PC-9 (cell line): Measurements from ENCODE around the gene IL20RA. TPM values are rescaled to one million over a fixed set of nuclear protein-coding genes. Genes with fewer than 3 reads are reported as not detected.
A peak's percentile ranks its signal among the peaks of the same experiment; 100 is the strongest.

Experiments
- BruUV-seq: library from RNA; stranded (reverse); fragments of 400-500 nt; replicated peaks from 2 replicates; lab custom pipeline; 2021; lab: Mats Ljungman, UMichigan
- CTCF ChIA-PET: fragments of 300-600 bp; sonication (Branson Sonifier 250); formaldehyde crosslinking; loops from one replicate; lab custom pipeline; 2022; ENCODE audit warnings: antibody characterized with exemption; lab: Charles Lee
- POLR2A ChIA-PET: fragments of 300-600 bp; sonication (Branson Sonifier 250); formaldehyde crosslinking; loops from one replicate; lab custom pipeline; 2022; ENCODE audit warnings: antibody characterized with exemption; ENCODE audit not compliant: unreplicated experiment; lab: Charles Lee
- DNase-seq, 2 experiments: peaks; one replicate each; pipeline versions ENCODE4 v3.0.0 to v3.0.0-alpha.2; 2015 to 2022; ENCODE audit warnings: mixed read lengths in 1 of 2
- H2AFZ ChIP-seq: fragments of 200-600 bp; sonication (generic); 2 replicates; pipeline ENCODE4 v1.8.1; 2017; ENCODE audit warnings: antibody characterized with exemption
- H3F3A ChIP-seq: fragments of 200-600 bp; sonication (generic); 2 replicates; pipeline ENCODE4 v1.8.1; 2017; ENCODE audit warnings: antibody characterized with exemption, mild to moderate bottlenecking, low read depth; ENCODE audit not compliant: insufficient read depth
- H3K27ac ChIP-seq: fragments of 200-600 bp; sonication (generic); 2 replicates; pipeline ENCODE4 v1.6.1; 2016; ENCODE audit warnings: mixed run types
- H3K27me3 ChIP-seq: fragments of 200-600 bp; sonication (generic); 2 replicates; pipeline ENCODE4 v1.6.1; 2016; ENCODE audit warnings: low read depth, mixed run types; ENCODE audit not compliant: insufficient read depth
- H3K36me3 ChIP-seq: fragments of 200-600 bp; sonication (generic); 2 replicates; pipeline ENCODE4 v1.6.1; 2016; ENCODE audit warnings: low read depth, mixed run types
- H3K4me1 ChIP-seq: fragments of 200-600 bp; sonication (generic); replicated peaks from 2 replicates; pipeline ENCODE4 v1.6.1; 2016; ENCODE audit warnings: mixed run types; ENCODE audit not compliant: insufficient read depth
- H3K4me2 ChIP-seq: fragments of 200-600 bp; sonication (generic); 2 replicates; pipeline ENCODE4 v1.6.1; 2017; ENCODE audit warnings: mixed run types
- H3K4me3 ChIP-seq: fragments of 200-600 bp; sonication (generic); 2 replicates; pipeline ENCODE4 v1.6.1; 2016; ENCODE audit warnings: mixed run types
- H3K79me2 ChIP-seq: fragments of 200-600 bp; sonication (generic); 2 replicates; pipeline ENCODE4 v1.6.1; 2017; ENCODE audit warnings: low read depth, mixed run types
- H3K9me2 ChIP-seq: fragments of 200-600 bp; sonication (generic); 2 replicates; pipeline ENCODE4 v1.8.1; 2017; ENCODE audit warnings: mild to moderate bottlenecking; ENCODE audit not compliant: insufficient read depth
- H3K9me3 ChIP-seq: fragments of 200-600 bp; sonication (generic); 2 replicates; pipeline ENCODE4 v1.8.1; 2016; ENCODE audit warnings: low read depth; ENCODE audit not compliant: insufficient read depth
- H4K20me1 ChIP-seq: fragments of 200-600 bp; sonication (generic); 2 replicates; pipeline ENCODE4 v1.8.1; 2017; ENCODE audit not compliant: insufficient read depth
- EZH2 ChIP-seq: fragments of 200-600 bp; sonication (generic); IDR thresholded peaks from 2 replicates; pipeline ENCODE4 v1.8.0; 2017; ENCODE audit warnings: antibody characterized with exemption, low read depth
- intact Hi-C: fragments of 100-400 bp; cut with micrococcal nuclease; formaldehyde crosslinking; loops from one replicate; pipeline ENCODE4 v1.10.0; 2022; ENCODE audit not compliant: unreplicated experiment
- total RNA-seq: library from RNA; stranded (reverse); gene quantifications from 2 replicates; pipeline ENCODE4 v1.2.3, GENCODE V29; 2021
- TF ChIP-seq, protein P1 (sequence below): fragments of 200-600 bp; sonication (generic); conservative IDR thresholded peaks from 2 replicates; pipeline ENCODE4 v1.6.1; 2017; ENCODE audit warnings: mixed run types, antibody characterized with exemption, mild to moderate bottlenecking, moderate library complexity

Gene IL20RA
- total RNA-seq, 1 experiment from 2014 or later: 2.5 TPM

DNA sequence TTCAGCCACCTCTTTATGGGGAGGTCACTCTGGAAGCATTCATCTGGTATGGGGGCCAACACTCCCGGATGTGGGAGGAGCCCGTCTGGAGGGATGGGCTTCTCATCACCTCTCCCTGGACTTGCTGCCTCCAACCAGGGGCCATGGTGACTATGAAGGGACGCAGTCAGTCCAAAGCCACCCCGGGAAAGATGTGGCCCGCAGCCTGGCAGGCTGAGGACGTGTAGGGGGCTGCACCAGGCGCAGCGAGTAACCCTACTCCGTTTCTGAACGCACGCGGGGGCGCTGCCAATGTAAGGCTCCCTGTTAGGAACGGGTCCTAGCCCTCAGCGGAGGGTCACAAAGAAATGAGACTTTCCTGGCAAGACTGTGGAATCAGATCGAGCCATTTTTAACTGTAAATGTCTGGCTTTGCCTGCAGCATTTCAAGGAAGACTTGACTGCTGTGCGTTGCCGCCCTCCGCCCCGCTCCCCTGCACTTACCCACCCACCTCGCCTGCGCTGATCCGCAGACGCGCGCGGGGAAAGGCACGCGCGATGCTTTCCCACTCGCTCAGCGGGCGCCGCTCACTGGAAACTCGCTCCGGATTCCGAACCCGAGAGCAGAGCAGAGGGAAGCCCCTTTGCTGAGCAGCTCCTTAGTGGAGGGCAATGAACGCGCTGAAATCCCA lies 55.1 kb downstream of the IL20RA start:
- intact Hi-C loops: no loop called here
- H3K9me2 ChIP-seq: no peaks in the 10 kb centered on the region
- POLR2A ChIA-PET: no interaction called here
- no peaks in the 10 kb centered on the region for H4K20me1 ChIP-seq
- no peak for TF ChIP-seq EZH2
- TF ChIP-seq, protein P1, sequence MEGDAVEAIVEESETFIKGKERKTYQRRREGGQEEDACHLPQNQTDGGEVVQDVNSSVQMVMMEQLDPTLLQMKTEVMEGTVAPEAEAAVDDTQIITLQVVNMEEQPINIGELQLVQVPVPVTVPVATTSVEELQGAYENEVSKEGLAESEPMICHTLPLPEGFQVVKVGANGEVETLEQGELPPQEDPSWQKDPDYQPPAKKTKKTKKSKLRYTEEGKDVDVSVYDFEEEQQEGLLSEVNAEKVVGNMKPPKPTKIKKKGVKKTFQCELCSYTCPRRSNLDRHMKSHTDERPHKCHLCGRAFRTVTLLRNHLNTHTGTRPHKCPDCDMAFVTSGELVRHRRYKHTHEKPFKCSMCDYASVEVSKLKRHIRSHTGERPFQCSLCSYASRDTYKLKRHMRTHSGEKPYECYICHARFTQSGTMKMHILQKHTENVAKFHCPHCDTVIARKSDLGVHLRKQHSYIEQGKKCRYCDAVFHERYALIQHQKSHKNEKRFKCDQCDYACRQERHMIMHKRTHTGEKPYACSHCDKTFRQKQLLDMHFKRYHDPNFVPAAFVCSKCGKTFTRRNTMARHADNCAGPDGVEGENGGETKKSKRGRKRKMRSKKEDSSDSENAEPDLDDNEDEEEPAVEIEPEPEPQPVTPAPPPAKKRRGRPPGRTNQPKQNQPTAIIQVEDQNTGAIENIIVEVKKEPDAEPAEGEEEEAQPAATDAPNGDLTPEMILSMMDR: no peak
- CTCF ChIA-PET: interaction anchor here (1.1 kb wide), 1 partner anchor 24 kb away, joined by 4 read pairs; no protein-coding TSS in a partner anchor
- H3K79me2 ChIP-seq: no peaks in the 10 kb centered on the region
- peak overlapping the region; percentile 86 for H2AFZ ChIP-seq
- no peaks in the 10 kb centered on the region for H3K36me3 ChIP-seq
- H3K4me3 ChIP-seq: peak overlapping the region; percentile 57
- peaks cover 6% of the 10 kb centered on the region; the same call in 1 of the 2 replicates for H3F3A ChIP-seq
- no peaks in the 10 kb centered on the region for H3K27me3 ChIP-seq
- H3K4me2 ChIP-seq: peak overlapping the region; percentile 83
- BruUV-seq: no TSS peak
- peaks cover 20% of the 10 kb centered on the region for H3K4me1 ChIP-seq
- no peak overlapping the region for H3K27ac ChIP-seq
- DNase-seq: peak in 1 of 2 experiments; percentile 30
- no peaks in the 10 kb centered on the region for H3K9me3 ChIP-seq

DNA sequence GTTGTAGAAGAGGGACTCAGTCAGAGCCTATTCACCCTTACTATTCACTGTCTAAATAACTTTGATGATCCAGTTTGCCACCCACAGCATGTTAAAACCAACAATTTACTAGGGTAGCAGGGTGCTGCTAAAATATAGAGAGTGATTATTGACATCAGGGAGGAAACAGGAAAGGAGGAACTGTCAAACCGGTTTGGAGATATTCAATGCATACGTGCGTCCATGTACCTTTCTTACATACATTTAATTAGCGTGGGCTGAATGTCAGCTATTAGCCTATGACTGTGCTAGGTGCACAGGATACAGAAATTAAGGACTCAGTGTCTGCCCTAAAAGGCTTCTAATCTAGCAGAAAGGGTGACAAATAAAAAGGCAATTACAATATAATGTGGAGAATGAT lies 57.2 kb downstream of the IL20RA start:
- ChIA-PET CTCF (no interaction called here), POLR2A (no interaction called here)
- no peak for DNase-seq
- intact Hi-C loops: no loop called here
- Histone ChIP-seq H3K4me1 (peaks cover 16% of the 10 kb centered on the region), H3K4me2 (no peak overlapping the region), H4K20me1 (no peaks in the 10 kb centered on the region), H2AFZ (no peak overlapping the region), H3K9me3 (no peaks in the 10 kb centered on the region), H3K27me3 (no peaks in the 10 kb centered on the region), H3K27ac (no peak overlapping the region), H3K36me3 (no peaks in the 10 kb centered on the region), H3F3A (peaks cover 4% of the 10 kb centered on the region; the same call in 1 of the 2 replicates), H3K79me2 (no peaks in the 10 kb centered on the region), H3K9me2 (no peaks in the 10 kb centered on the region), H3K4me3 (no peak overlapping the region)
- TF ChIP-seq EZH2: no peak
- TF ChIP-seq, protein P1: no peak
- no TSS peak for BruUV-seq

DNA sequence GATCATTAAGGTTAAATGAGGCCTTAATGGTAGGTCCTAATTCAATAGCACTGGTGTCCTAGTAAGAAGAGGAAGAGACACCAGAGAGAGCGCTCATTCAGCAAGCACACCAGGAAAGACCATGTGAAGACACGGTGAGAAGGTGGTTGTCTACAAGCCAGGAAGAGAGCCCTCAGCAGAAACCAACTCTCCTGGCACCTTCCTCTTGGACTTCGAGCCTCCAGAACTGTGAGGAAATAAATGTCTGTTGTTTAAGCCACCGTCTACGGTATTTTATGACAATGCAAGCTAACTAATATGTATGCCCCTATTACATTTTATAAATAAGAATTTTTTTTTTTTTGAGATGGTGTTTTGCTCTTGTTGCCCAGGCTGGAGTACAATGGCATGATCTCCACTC lies 59.3 kb downstream of the IL20RA start:
- Histone ChIP-seq H3K9me3 (no peaks in the 10 kb centered on the region), H3K27me3 (no peaks in the 10 kb centered on the region), H3K9me2 (no peaks in the 10 kb centered on the region), H3K27ac (no peak overlapping the region), H2AFZ (no peak overlapping the region), H3F3A (peaks cover 4% of the 10 kb centered on the region; the same call in 1 of the 2 replicates), H3K36me3 (no peaks in the 10 kb centered on the region), H3K79me2 (no peaks in the 10 kb centered on the region), H3K4me3 (no peak overlapping the region), H3K4me2 (no peak overlapping the region), H3K4me1 (peaks cover 12% of the 10 kb centered on the region), H4K20me1 (no peaks in the 10 kb centered on the region)
- no TSS peak for BruUV-seq
- TF ChIP-seq EZH2: no peak
- TF ChIP-seq, protein P1: no peak
- CTCF ChIA-PET: no interaction called here
- POLR2A ChIA-PET: no interaction called here
- no peak for DNase-seq
- intact Hi-C loops: no loop called here
